HG02840 (cell line): Measurements from ENCODE around the gene XPO6.

Experiments
- ATAC-seq: cut with Tn5 transposase; IDR thresholded peaks from one replicate; pipeline ENCODE4 v1.9.1; 2021; ENCODE audit warnings: mild to moderate bottlenecking, moderate library complexity, moderate number of reproducible peaks; ENCODE audit not compliant: unreplicated experiment, low FRiP score

The XPO6 gene

GRCh38 chr16:28096983-28097899 is 114.5 kb downstream of the XPO6 start:
- no peak for ATAC-seq

- no peak for ATAC-seq
Observed at GRCh38 chr16:28093385-28093725, 118.4 kb downstream of the XPO6 start.

GRCh38 chr16:28092721-28093384 is 118.9 kb downstream of the XPO6 start:
- ATAC-seq, result no peak

GRCh38 chr16:28091656-28092055 is 120.1 kb downstream of the XPO6 start:
- ATAC-seq, result no peak

- no peak for ATAC-seq
Observed at GRCh38 chr16:28090646-28091377, 121.0 kb downstream of the XPO6 start.

- ATAC-seq, result no peak
Observed at GRCh38 chr16:28089992-28090365, 121.8 kb downstream of the XPO6 start.

GRCh38 chr16:28089205-28089991 is 122.4 kb downstream of the XPO6 start:
- no peak for ATAC-seq

GRCh38 chr16:28087675-28088300 is 124.0 kb downstream of the XPO6 start:
- no peak for ATAC-seq

GRCh38 chr16:28087140-28087660 is 124.6 kb downstream of the XPO6 start:
- no peak for ATAC-seq

GRCh38 chr16:28086186-28087139 is 125.3 kb downstream of the XPO6 start:
- ATAC-seq, result no peak

GRCh38 chr16:28085389-28086171 is 126.2 kb downstream of the XPO6 start:
- no peak for ATAC-seq

- ATAC-seq, result no peak
Observed at GRCh38 chr16:28084209-28084608, 127.6 kb downstream of the XPO6 start.

- ATAC-seq, result no peak
Observed at GRCh38 chr16:28082624-28083023, 129.1 kb downstream of the XPO6 start.

GRCh38 chr16:28081391-28081968 is 130.3 kb downstream of the XPO6 start:
- ATAC-seq, result no peak

GRCh38 chr16:28078261-28078660 is 133.5 kb downstream of the XPO6 start:
- no peak for ATAC-seq

GRCh38 chr16:28073836-28074235 is 137.9 kb downstream of the XPO6 start:
- ATAC-seq, result no peak

GRCh38 chr16:28072087-28072486 is 139.7 kb downstream of the XPO6 start:
- ATAC-seq, result no peak
